ENCODE results near the gene ADCY9. TPM values are rescaled to one million over a fixed set of nuclear protein-coding genes. Genes with fewer than 3 reads are reported as not detected.

The ADCY9 gene
- total RNA-seq, 1 experiment from 2014 or later = 7.0 TPM

DNA sequence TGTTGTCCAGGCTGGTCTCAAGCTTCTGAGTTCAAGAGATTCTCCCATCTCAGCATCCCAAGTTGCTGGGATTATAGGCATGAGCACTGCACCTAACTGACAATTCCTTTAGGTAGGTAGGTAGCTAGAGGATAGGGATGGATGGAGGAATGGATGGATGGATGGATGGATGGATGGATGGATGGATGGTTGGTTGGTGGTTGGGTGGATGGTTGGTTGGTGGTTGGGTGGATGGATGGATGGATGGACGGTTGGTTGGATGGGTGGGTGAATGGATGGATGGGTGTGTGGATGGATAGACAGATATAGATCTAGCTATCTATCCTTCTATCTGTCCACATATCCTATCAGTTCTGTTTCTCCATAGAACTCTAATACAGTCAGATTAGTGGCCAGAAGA is 19.3 kb upstream of the ADCY9 start:
- Histone ChIP-seq H3K36me3 (ENCODE audit: insufficient read depth, low read length, poor library complexity, severe bottlenecking) (no peaks in the 10 kb centered on the region), H3K27ac (ENCODE audit: low read depth, low read length, poor library complexity, severe bottlenecking) (no peak overlapping the region), H3K9me3 (ENCODE audit: low read depth, low read length, poor library complexity, severe bottlenecking) (no peaks in the 10 kb centered on the region), H3K27me3 (replicated peaks; ENCODE audit: insufficient read depth, low read depth, low read length, poor library complexity) (no peaks in the 10 kb centered on the region), H3K4me1 (ENCODE audit: insufficient read depth, low read length, poor library complexity, severe bottlenecking) (no peaks in the 10 kb centered on the region), H3K4me3 (ENCODE audit: low read depth, low read length, poor library complexity, severe bottlenecking) (no peak overlapping the region)
- TF ChIP-seq, protein P1, sequence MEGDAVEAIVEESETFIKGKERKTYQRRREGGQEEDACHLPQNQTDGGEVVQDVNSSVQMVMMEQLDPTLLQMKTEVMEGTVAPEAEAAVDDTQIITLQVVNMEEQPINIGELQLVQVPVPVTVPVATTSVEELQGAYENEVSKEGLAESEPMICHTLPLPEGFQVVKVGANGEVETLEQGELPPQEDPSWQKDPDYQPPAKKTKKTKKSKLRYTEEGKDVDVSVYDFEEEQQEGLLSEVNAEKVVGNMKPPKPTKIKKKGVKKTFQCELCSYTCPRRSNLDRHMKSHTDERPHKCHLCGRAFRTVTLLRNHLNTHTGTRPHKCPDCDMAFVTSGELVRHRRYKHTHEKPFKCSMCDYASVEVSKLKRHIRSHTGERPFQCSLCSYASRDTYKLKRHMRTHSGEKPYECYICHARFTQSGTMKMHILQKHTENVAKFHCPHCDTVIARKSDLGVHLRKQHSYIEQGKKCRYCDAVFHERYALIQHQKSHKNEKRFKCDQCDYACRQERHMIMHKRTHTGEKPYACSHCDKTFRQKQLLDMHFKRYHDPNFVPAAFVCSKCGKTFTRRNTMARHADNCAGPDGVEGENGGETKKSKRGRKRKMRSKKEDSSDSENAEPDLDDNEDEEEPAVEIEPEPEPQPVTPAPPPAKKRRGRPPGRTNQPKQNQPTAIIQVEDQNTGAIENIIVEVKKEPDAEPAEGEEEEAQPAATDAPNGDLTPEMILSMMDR (conservative IDR thresholded peaks at IDR 0.05; ENCODE audit: low read depth, low read length) = no peak
- TF ChIP-seq EZH2 (IDR thresholded peaks at IDR 0.05; ENCODE audit: borderline replicate concordance, low read depth, low read length, poor library complexity, severe bottlenecking) = no peak
- no TSS peak for BruUV-seq (replicated peaks)
- no peak for DNase-seq (ENCODE audit: low spot score)
- intact Hi-C loops (cut with micrococcal nuclease; ENCODE audit: unreplicated experiment) = no loop called here
- CTCF ChIA-PET = no interaction called here
- POLR2A ChIA-PET (ENCODE audit: low non-redundant PET) = no interaction called here

DNA sequence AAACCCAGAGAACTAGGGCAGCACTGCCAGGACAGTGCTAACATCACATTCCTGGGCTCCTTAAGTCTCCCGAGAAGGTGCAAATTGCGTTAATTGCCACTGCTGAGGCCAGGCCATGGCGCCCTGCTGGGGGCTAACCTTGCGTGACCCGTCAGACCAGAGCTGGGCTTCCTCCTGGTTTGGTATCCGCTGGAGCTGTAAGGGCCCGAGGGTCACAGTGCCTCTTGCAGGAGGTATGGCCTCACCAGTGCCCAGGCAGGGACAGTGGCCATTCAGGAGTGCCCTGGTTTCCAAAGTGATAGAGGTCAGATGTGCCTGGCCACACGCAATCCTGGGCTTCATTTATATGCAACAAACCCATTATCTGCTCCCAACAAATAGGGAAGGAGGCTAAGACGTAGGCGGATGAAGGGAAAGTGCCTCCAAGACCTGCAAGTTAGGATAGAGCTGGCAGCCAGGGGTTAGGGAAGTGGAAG is 17.7 kb upstream of the ADCY9 start:
- H3K4me3 ChIP-seq (ENCODE audit: low read depth, low read length, poor library complexity, severe bottlenecking) = no peak overlapping the region
- TF ChIP-seq, protein P1 (conservative IDR thresholded peaks at IDR 0.05; ENCODE audit: low read depth, low read length) = no peak
- no peak for TF ChIP-seq EZH2 (IDR thresholded peaks at IDR 0.05; ENCODE audit: borderline replicate concordance, low read depth, low read length, poor library complexity, severe bottlenecking)
- intact Hi-C loops (cut with micrococcal nuclease; ENCODE audit: unreplicated experiment) = no loop called here
- no peaks in the 10 kb centered on the region for H3K9me3 ChIP-seq (ENCODE audit: low read depth, low read length, poor library complexity, severe bottlenecking)
- no TSS peak for BruUV-seq (replicated peaks)
- DNase-seq (ENCODE audit: low spot score) = no peak
- POLR2A ChIA-PET (ENCODE audit: low non-redundant PET) = no interaction called here
- CTCF ChIA-PET = no interaction called here
- no peaks in the 10 kb centered on the region for H3K4me1 ChIP-seq (ENCODE audit: insufficient read depth, low read length, poor library complexity, severe bottlenecking)
- no peaks in the 10 kb centered on the region for H3K27me3 ChIP-seq (replicated peaks; ENCODE audit: insufficient read depth, low read depth, low read length, poor library complexity)
- no peaks in the 10 kb centered on the region for H3K36me3 ChIP-seq (ENCODE audit: insufficient read depth, low read length, poor library complexity, severe bottlenecking)
- no peak overlapping the region for H3K27ac ChIP-seq (ENCODE audit: low read depth, low read length, poor library complexity, severe bottlenecking)

- CTCF ChIA-PET = no interaction called here
- Histone ChIP-seq H3K4me1 (ENCODE audit: insufficient read depth, low read length, poor library complexity, severe bottlenecking) (no peaks in the 10 kb centered on the region), H3K9me3 (ENCODE audit: low read depth, low read length, poor library complexity, severe bottlenecking) (no peaks in the 10 kb centered on the region), H3K27me3 (replicated peaks; ENCODE audit: insufficient read depth, low read depth, low read length, poor library complexity) (no peaks in the 10 kb centered on the region), H3K27ac (ENCODE audit: low read depth, low read length, poor library complexity, severe bottlenecking) (no peak overlapping the region), H3K4me3 (ENCODE audit: low read depth, low read length, poor library complexity, severe bottlenecking) (no peak overlapping the region), H3K36me3 (ENCODE audit: insufficient read depth, low read length, poor library complexity, severe bottlenecking) (no peaks in the 10 kb centered on the region)
- POLR2A ChIA-PET (ENCODE audit: low non-redundant PET) = no interaction called here
- no TSS peak for BruUV-seq (replicated peaks)
- no peak for DNase-seq (ENCODE audit: low spot score)
- TF ChIP-seq, protein P1 (conservative IDR thresholded peaks at IDR 0.05; ENCODE audit: low read depth, low read length) = no peak
- no peak for TF ChIP-seq EZH2 (IDR thresholded peaks at IDR 0.05; ENCODE audit: borderline replicate concordance, low read depth, low read length, poor library complexity, severe bottlenecking)
- intact Hi-C loops (cut with micrococcal nuclease; ENCODE audit: unreplicated experiment) = no loop called here
These were observed 15.4 kb upstream of the ADCY9 start for GRCh38 chr16:4131621-4132020.

Measured in A673 (cell line).